Measurements from ENCODE around the gene AMBP.
"Not testable (repeated sequence)": the region's sequence is repeated elsewhere in the genome, so short reads cannot be mapped to it uniquely, and the experiment has no call there.

The AMBP gene

GRCh38 chr9:114091711-114092110 lies 13.6 kb upstream of the AMBP start:
- no peak for DNase-seq (ENCODE audit: low read depth)

GRCh38 chr9:114090798-114091197 lies 12.7 kb upstream of the AMBP start:
- DNase-seq (ENCODE audit: low read depth) = no peak

- no peak for DNase-seq (ENCODE audit: low read depth)
These were observed 11.2 kb upstream of the AMBP start for GRCh38 chr9:114089206-114089840.

- no peak for DNase-seq (ENCODE audit: low read depth)
These were observed 10.6 kb upstream of the AMBP start for GRCh38 chr9:114088571-114089170.

GRCh38 chr9:114087721-114088120 lies 9.6 kb upstream of the AMBP start:
- DNase-seq (ENCODE audit: low read depth) = no peak

- no peak for DNase-seq (ENCODE audit: low read depth)
These were observed 8.5 kb upstream of the AMBP start for GRCh38 chr9:114086607-114087006.

GRCh38 chr9:114086009-114086408 lies 7.9 kb upstream of the AMBP start:
- no peak for DNase-seq (ENCODE audit: low read depth)

- DNase-seq (ENCODE audit: low read depth) = no peak
These were observed 7.3 kb upstream of the AMBP start for GRCh38 chr9:114085387-114085789.

GRCh38 chr9:114084282-114085073 lies 6.4 kb upstream of the AMBP start:
- no peak for DNase-seq (ENCODE audit: low read depth)

- no peak for DNase-seq (ENCODE audit: low read depth)
These were observed 5.6 kb upstream of the AMBP start for GRCh38 chr9:114083666-114084065.

- not testable (repeated sequence) for DNase-seq (ENCODE audit: low read depth)
These were observed 4.8 kb upstream of the AMBP start for GRCh38 chr9:114082763-114083412.

- DNase-seq (ENCODE audit: low read depth) = peak; percentile 56
These were observed 4.1 kb upstream of the AMBP start for GRCh38 chr9:114082017-114082762.

GRCh38 chr9:114081441-114082016 lies 3.4 kb upstream of the AMBP start:
- DNase-seq (ENCODE audit: low read depth) = no peak

- no peak for DNase-seq (ENCODE audit: low read depth)
These were observed 2.8 kb upstream of the AMBP start for GRCh38 chr9:114080773-114081440.

GRCh38 chr9:114080195-114080772 lies 2.2 kb upstream of the AMBP start:
- no peak for DNase-seq (ENCODE audit: low read depth)

GRCh38 chr9:114078781-114079156 lies 669 bp upstream of the AMBP start:
- DNase-seq (ENCODE audit: low read depth) = no peak

- DNase-seq (ENCODE audit: low read depth) = no peak
These were observed 800 bp downstream of the AMBP start for GRCh38 chr9:114077162-114077837.

- DNase-seq (ENCODE audit: low read depth) = no peak
These were observed 1.6 kb downstream of the AMBP start for GRCh38 chr9:114076237-114077161.

GRCh38 chr9:114075602-114076001 lies 2.5 kb downstream of the AMBP start:
- DNase-seq (ENCODE audit: low read depth) = no peak
